HEK293 (cell line): Measurements from ENCODE around the gene ARHGAP25.

Experiments used
- CTCF ChIA-PET: fragments of 350-600 bp; formaldehyde crosslinking; extraction: SDS; loops from one replicate; lab custom pipeline; 2021; ENCODE audit warnings: antibody characterized with exemption; lab: Yijun Ruan, JAX
- POLR2A ChIA-PET: fragments of 300-600 bp; formaldehyde crosslinking; extraction: SDS; loops from one replicate; lab custom pipeline; 2020; ENCODE audit warnings: antibody characterized with exemption, inconsistent platforms; lab: Yijun Ruan, JAX
- H3K27ac ChIP-seq: fragments of 200-500 bp; sonication (Bioruptor generic); 2 replicates; pipeline ENCODE4 v1.5.1; 2014; ENCODE audit warnings: low read depth, low read length, control low read depth, inconsistent platforms; ENCODE audit errors: extremely low read depth
- H3K36me3 ChIP-seq, 2 experiments: fragments of 200-500 bp in 1 of 2; sonication (Bioruptor generic) in 1 of 2; 1 replicate in 1 of 2; 2 replicates in 1 of 2; pipeline ENCODE4 v1.5.1; 2014 to 2017; ENCODE audit warnings: inconsistent platforms in 2 of 2, low read length in 2 of 2; ENCODE audit not compliant: control insufficient read depth in 2 of 2, insufficient read depth in 1 of 2
- H3K4me1 ChIP-seq: fragments of 200-500 bp; sonication (Bioruptor generic); 2 replicates; pipeline ENCODE4 v1.5.1; 2014; ENCODE audit warnings: mild to moderate bottlenecking, low read length, inconsistent platforms; ENCODE audit not compliant: control insufficient read depth, insufficient read depth
- H3K4me3 ChIP-seq: 2 replicates; pipeline ENCODE4 v1.5.1; 2011; ENCODE audit warnings: low read depth, mild to moderate bottlenecking, control low read depth, low read length, moderate library complexity
- H3K9me3 ChIP-seq: fragments of 200-500 bp; sonication (Bioruptor generic); 2 replicates; pipeline ENCODE4 v1.5.1; 2014; ENCODE audit warnings: low read depth, low read length, inconsistent platforms; ENCODE audit not compliant: control insufficient read depth, insufficient read depth
- CTCF ChIP-seq: fragments of 450-650 bp; formaldehyde crosslinking; IDR thresholded peaks from 2 replicates; pipeline ENCODE4 v1.5.1; 2016; ENCODE audit warnings: missing biosample characterization, missing genetic modification characterization
- GLI4 ChIP-seq: fragments of 450-650 bp; formaldehyde crosslinking; IDR thresholded peaks from 2 replicates; pipeline ENCODE4 v1.5.1; 2016; ENCODE audit warnings: missing biosample characterization, missing genetic modification characterization
- INSM2 ChIP-seq: fragments of 450-650 bp; formaldehyde crosslinking; IDR thresholded peaks from 2 replicates; pipeline ENCODE4 v1.5.1; 2016; ENCODE audit warnings: missing biosample characterization, missing genetic modification characterization
- KLF16 ChIP-seq: fragments of 450-650 bp; formaldehyde crosslinking; IDR thresholded peaks from 2 replicates; pipeline ENCODE4 v1.5.1; 2017; ENCODE audit warnings: missing biosample characterization, missing genetic modification characterization
- OVOL3 ChIP-seq: fragments of 450-650 bp; formaldehyde crosslinking; IDR thresholded peaks from 2 replicates; pipeline ENCODE4 v1.5.1; 2016; ENCODE audit warnings: missing biosample characterization, missing genetic modification characterization
- REPIN1 ChIP-seq: fragments of 450-650 bp; formaldehyde crosslinking; IDR thresholded peaks from 2 replicates; pipeline ENCODE4 v1.5.1; 2017; ENCODE audit warnings: missing biosample characterization, missing genetic modification characterization, low read depth
- SALL2 ChIP-seq: fragments of 450-650 bp; formaldehyde crosslinking; IDR thresholded peaks from 2 replicates; pipeline ENCODE4 v1.5.0; 2017; ENCODE audit warnings: missing biosample characterization, mild to moderate bottlenecking, missing genetic modification characterization, borderline replicate concordance
- ZEB2 ChIP-seq: fragments of 450-650 bp; formaldehyde crosslinking; IDR thresholded peaks from 2 replicates; pipeline ENCODE4 v1.5.1; 2016; ENCODE audit warnings: missing biosample characterization, missing genetic modification characterization
- ZIC2 ChIP-seq: fragments of 450-650 bp; formaldehyde crosslinking; IDR thresholded peaks from 2 replicates; pipeline ENCODE4 v1.5.1; 2016; ENCODE audit warnings: missing biosample characterization, missing genetic modification characterization
- ZNF157 ChIP-seq: fragments of 450-650 bp; formaldehyde crosslinking; IDR thresholded peaks from 2 replicates; pipeline ENCODE4 v1.5.1; 2016; ENCODE audit warnings: missing biosample characterization, missing genetic modification characterization
- ZNF169 ChIP-seq: fragments of 450-650 bp; formaldehyde crosslinking; IDR thresholded peaks from 2 replicates; pipeline ENCODE4 v1.5.1; 2016; ENCODE audit warnings: missing biosample characterization, missing genetic modification characterization
- ZNF18 ChIP-seq: fragments of 450-650 bp; formaldehyde crosslinking; IDR thresholded peaks from 2 replicates; pipeline ENCODE4 v1.5.1; 2016; ENCODE audit warnings: missing biosample characterization, missing genetic modification characterization
- ZNF202 ChIP-seq: fragments of 450-650 bp; formaldehyde crosslinking; IDR thresholded peaks from 2 replicates; pipeline ENCODE4 v1.5.1; 2016; ENCODE audit warnings: missing biosample characterization, missing genetic modification characterization, borderline replicate concordance
- ZNF366 ChIP-seq: fragments of 450-650 bp; formaldehyde crosslinking; conservative IDR thresholded peaks from 2 replicates; pipeline ENCODE4 v1.5.1; 2016; ENCODE audit warnings: missing biosample characterization, missing genetic modification characterization
- ZNF433 ChIP-seq: fragments of 450-650 bp; formaldehyde crosslinking; IDR thresholded peaks from 2 replicates; pipeline ENCODE4 v1.5.1; 2016; ENCODE audit warnings: missing biosample characterization, missing genetic modification characterization, low read depth
- ZNF623 ChIP-seq: fragments of 450-650 bp; formaldehyde crosslinking; IDR thresholded peaks from 2 replicates; pipeline ENCODE4 v1.5.1; 2016; ENCODE audit warnings: missing biosample characterization, missing genetic modification characterization
- ZNF626 ChIP-seq: fragments of 450-650 bp; sonication (Bioruptor Pico); formaldehyde crosslinking; IDR thresholded peaks from 2 replicates; pipeline ENCODE4 v1.5.1; 2018; ENCODE audit warnings: missing biosample characterization, missing genetic modification characterization, inconsistent platforms
- ZNF677 ChIP-seq: fragments of 450-650 bp; IDR thresholded peaks from 2 replicates; pipeline ENCODE4 v1.5.0; 2018; ENCODE audit warnings: missing biosample characterization, mild to moderate bottlenecking, missing genetic modification characterization, moderate library complexity
- ZNF692 ChIP-seq: fragments of 450-650 bp; formaldehyde crosslinking; IDR thresholded peaks from 2 replicates; pipeline ENCODE4 v1.5.1; 2016; ENCODE audit warnings: missing biosample characterization, missing genetic modification characterization
- ZNF704 ChIP-seq: fragments of 450-650 bp; formaldehyde crosslinking; IDR thresholded peaks from 2 replicates; pipeline ENCODE4 v1.5.1; 2016; ENCODE audit warnings: missing biosample characterization, missing genetic modification characterization
- ZNF776 ChIP-seq: fragments of 450-650 bp; formaldehyde crosslinking; IDR thresholded peaks from 2 replicates; pipeline ENCODE4 v1.5.0; 2017; ENCODE audit warnings: missing biosample characterization, missing genetic modification characterization, borderline replicate concordance
- ZSCAN16 ChIP-seq: fragments of 450-650 bp; formaldehyde crosslinking; IDR thresholded peaks from 2 replicates; pipeline ENCODE4 v1.5.1; 2016; ENCODE audit warnings: missing biosample characterization, missing genetic modification characterization
- TF ChIP-seq, protein P1 (sequence below): fragments of 450-650 bp; formaldehyde crosslinking; IDR thresholded peaks from 2 replicates; pipeline ENCODE4 v1.5.1; 2017; ENCODE audit warnings: missing biosample characterization, missing genetic modification characterization

Gene ARHGAP25

GRCh38 chr2:68790600-68790999 lies 56.0 kb downstream of the ARHGAP25 start (continued):
- TF ChIP-seq ZNF677 (tag by site-specific recombination) (no peak), OVOL3 (no peak), ZNF202 (no peak), ZIC2 (tag by site-specific recombination) (no peak)

DNA sequence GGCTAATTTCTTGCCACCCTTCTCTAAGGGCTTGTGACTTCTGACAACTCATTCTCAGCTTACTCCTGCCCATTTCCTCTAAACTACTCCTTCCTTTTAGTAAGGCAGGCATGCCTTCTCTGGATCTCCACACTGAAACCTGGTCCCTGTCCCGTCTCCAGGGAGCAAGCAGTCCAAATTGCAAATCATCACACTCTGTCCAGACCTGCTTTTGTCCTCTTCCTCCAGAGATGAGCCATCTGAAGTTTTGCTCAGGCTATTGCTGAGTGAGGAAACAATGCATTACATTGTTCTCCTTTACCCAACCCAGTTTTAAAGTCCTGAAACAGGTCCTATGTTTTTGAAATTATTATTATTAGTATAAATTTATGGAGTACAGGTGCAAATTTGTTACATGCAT lies 57.3 kb downstream of the ARHGAP25 start:
- H3K9me3 ChIP-seq: no peaks in the 10 kb centered on the region; the same call in 1 of the 2 replicates
- H3K36me3 ChIP-seq: no peaks in the 10 kb centered on the region
- no peak overlapping the region for H3K27ac ChIP-seq
- no peak for TF ChIP-seq ZNF704
- TF ChIP-seq, protein P1, sequence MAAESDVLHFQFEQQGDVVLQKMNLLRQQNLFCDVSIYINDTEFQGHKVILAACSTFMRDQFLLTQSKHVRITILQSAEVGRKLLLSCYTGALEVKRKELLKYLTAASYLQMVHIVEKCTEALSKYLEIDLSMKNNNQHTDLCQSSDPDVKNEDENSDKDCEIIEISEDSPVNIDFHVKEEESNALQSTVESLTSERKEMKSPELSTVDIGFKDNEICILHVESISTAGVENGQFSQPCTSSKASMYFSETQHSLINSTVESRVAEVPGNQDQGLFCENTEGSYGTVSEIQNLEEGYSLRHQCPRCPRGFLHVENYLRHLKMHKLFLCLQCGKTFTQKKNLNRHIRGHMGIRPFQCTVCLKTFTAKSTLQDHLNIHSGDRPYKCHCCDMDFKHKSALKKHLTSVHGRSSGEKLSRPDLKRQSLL: no peak
- TF ChIP-seq SALL2: no peak
- TF ChIP-seq ZNF366 (tag by site-specific recombination): no peak
- TF ChIP-seq ZNF623 (tag by site-specific recombination): no peak
- TF ChIP-seq ZNF18 (tag by site-specific recombination): no peak
- TF ChIP-seq CTCF (tag by site-specific recombination): no peak
- TF ChIP-seq ZNF692: no peak
- TF ChIP-seq INSM2 (tag by site-specific recombination): no peak
- TF ChIP-seq ZNF169: no peak
- no peak for TF ChIP-seq ZNF776
- no peak for TF ChIP-seq ZNF433 (tag by site-specific recombination)
- no peak for TF ChIP-seq REPIN1 (tag by site-specific recombination)
- TF ChIP-seq ZEB2 (tag by site-specific recombination): no peak
- no peak for TF ChIP-seq GLI4 (tag by site-specific recombination)
- TF ChIP-seq ZNF157 (tag by site-specific recombination): no peak
- no peak for TF ChIP-seq ZSCAN16 (tag by site-specific recombination)
- no peak for TF ChIP-seq ZNF626 (tag by site-specific recombination)
- TF ChIP-seq KLF16 (tag by site-specific recombination): no peak
- POLR2A ChIA-PET: no interaction called here
- H3K4me1 ChIP-seq: no peaks in the 10 kb centered on the region
- CTCF ChIA-PET: no interaction called here
- no peak overlapping the region for H3K4me3 ChIP-seq
